Endothelial cell of umbilical vein (primary cell): ENCODE results near the gene AHI1.

Experiments
- MYC ChIP-seq: IDR thresholded peaks from one replicate; pipeline ENCODE4 v1.6.1; 2011; ENCODE audit warnings: mild to moderate bottlenecking, low read depth, low read length
- POLR2A ChIP-seq: IDR thresholded peaks from 2 replicates; pipeline ENCODE4 v1.6.1; 2012; ENCODE audit warnings: low read depth, mild to moderate bottlenecking, control low read depth, low read length
- TF ChIP-seq, protein P1 (sequence below), 2 donors: IDR thresholded peaks; 1 replicate in 1 of 2; 2 replicates in 1 of 2; pipeline ENCODE4 v1.5.1; 2011; ENCODE audit warnings: low read length in 2 of 2, mild to moderate bottlenecking in 2 of 2, moderate library complexity in 2 of 2, control low read depth in 1 of 2, inconsistent platforms in 1 of 2, low read depth in 1 of 2; ENCODE audit not compliant: insufficient read depth in 1 of 2; ENCODE audit errors: extremely low read depth in 1 of 2
- TF ChIP-seq, protein P2 (sequence below): IDR thresholded peaks from 2 replicates; pipeline ENCODE4 v1.6.1; 2011; ENCODE audit not compliant: insufficient read depth, insufficient read length

DNA sequence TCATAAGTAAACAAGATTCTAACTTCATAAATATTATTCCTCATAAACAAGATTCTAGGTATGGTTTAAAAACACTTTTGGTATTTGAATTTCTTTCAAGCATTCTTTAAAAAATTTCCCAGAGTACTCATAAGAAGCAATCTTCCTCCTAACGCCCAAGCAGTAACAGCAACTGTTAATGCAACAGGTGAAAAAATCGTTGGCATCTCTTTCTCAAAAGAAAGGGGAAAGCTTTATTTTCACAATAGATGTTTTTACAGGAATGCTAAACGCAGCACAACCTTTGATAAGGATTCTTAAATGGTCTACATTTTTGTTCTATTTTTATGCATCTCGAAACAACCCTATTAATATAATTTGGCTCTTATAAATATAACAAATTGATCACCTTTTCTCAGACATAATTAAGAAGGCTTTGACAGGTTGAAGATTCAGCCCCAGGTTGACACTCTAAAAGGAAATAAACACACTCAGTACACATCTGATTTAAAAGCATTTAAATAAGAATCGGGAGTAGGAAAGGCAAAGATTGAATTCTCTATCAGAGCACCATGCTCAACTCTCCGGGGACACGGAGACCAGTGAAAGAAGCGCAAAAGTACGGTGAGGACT is 634 bp downstream of the AHI1 start:
- no peak for TF ChIP-seq POLR2A
- TF ChIP-seq, protein P1, sequence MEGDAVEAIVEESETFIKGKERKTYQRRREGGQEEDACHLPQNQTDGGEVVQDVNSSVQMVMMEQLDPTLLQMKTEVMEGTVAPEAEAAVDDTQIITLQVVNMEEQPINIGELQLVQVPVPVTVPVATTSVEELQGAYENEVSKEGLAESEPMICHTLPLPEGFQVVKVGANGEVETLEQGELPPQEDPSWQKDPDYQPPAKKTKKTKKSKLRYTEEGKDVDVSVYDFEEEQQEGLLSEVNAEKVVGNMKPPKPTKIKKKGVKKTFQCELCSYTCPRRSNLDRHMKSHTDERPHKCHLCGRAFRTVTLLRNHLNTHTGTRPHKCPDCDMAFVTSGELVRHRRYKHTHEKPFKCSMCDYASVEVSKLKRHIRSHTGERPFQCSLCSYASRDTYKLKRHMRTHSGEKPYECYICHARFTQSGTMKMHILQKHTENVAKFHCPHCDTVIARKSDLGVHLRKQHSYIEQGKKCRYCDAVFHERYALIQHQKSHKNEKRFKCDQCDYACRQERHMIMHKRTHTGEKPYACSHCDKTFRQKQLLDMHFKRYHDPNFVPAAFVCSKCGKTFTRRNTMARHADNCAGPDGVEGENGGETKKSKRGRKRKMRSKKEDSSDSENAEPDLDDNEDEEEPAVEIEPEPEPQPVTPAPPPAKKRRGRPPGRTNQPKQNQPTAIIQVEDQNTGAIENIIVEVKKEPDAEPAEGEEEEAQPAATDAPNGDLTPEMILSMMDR (IDR thresholded peaks at IDR 0.05; ENCODE audit: extremely low read depth in 1 of 2, insufficient read depth in 1 of 2, low read depth in 1 of 2, low read length in 2 of 2), result no peak
- no peak for TF ChIP-seq MYC
- TF ChIP-seq, protein P2, sequence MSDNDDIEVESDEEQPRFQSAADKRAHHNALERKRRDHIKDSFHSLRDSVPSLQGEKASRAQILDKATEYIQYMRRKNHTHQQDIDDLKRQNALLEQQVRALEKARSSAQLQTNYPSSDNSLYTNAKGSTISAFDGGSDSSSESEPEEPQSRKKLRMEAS, result no peak
